22Rv1 (cell line): ENCODE results near the gene CCDC187.
"Not testable (repeated sequence)": the region's sequence is repeated elsewhere in the genome, so short reads cannot be mapped to it uniquely, and the experiment has no call there.

Experiments used
- H3K27ac ChIP-seq: fragments of 450-650 bp; 2 replicates; pipeline ENCODE4 v1.5.1; 2017
- CTCF ChIP-seq: fragments of 450-650 bp; IDR thresholded peaks from 2 replicates; pipeline ENCODE4 v1.5.1; 2017; ENCODE audit warnings: mild to moderate bottlenecking
- ZFX ChIP-seq: fragments of 450-650 bp; IDR thresholded peaks from 2 replicates; pipeline ENCODE4 v1.6.1; 2017; ENCODE audit warnings: antibody characterized with exemption, borderline replicate concordance

CCDC187 gene

GRCh38 chr9:136326061-136326760, 22.3 kb upstream of the CCDC187 start:
- H3K27ac ChIP-seq, result no peak overlapping the region
- no peak for TF ChIP-seq CTCF
- no peak for TF ChIP-seq ZFX

- H3K27ac ChIP-seq, result no peak overlapping the region
- TF ChIP-seq ZFX, result no peak
- no peak for TF ChIP-seq CTCF
Observed at GRCh38 chr9:136325358-136325757, 21.5 kb upstream of the CCDC187 start.

DNA sequence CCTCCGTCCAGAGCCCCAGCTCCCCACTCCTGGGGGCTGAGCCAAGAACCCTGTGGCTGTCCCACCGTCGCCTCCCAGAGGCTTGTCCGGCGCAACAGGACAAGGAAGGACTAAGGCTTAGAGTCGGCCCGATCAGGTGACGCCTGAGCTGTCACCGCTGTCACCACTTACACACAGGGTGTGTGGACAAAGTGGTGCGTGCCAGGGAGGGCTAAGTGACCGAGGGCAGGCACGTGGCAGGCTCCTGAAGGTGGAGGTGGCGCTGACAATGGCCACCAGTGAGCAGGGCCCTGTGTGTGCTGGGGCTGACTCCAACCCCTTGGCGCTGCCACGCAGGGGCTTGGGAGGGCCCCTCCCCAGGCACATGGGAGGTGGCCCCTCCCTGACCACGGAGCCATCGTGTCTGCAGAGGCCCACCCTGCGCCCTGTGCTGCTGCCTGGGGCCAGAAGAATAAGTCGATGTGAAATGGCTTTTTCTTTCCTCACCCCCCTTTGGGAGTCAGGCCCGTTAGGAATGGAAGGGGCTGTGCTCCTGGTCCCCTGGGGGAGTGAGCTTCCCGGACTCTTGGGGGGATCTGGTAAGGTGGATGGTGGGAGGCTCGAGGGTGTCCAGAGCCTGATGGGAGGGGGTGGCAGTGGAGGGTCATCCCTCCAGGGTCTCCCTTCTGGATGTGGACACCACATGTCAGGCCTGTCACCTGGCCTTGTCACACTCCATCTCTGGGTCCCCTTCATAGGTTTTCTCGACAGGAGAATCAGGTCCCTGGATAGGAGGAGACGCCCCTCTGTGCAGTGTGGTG, 20.8 kb upstream of the CCDC187 start:
- TF ChIP-seq ZFX (no peak), CTCF (no peak)
- H3K27ac ChIP-seq, result no peak overlapping the region

DNA sequence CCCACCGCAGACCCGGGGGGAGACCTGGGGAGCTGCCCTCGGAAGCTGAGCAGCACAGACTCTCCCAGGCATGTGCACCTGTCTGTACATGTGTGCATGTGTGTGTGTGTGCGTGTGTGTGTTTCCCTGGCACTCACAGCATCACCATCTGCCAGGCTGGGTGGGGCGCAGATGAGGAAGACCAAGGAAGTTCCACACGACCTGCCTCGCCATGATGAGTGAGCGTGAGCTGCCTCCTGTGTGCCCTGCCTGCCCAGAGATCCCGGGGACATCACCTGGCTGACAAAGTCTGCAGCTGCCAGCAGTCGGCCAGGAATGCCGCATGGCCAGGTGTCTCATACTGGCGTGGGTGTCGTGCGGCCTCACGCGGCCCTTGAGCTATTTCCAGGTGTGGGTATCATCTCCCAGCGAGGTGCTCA, 19.5 kb upstream of the CCDC187 start:
- TF ChIP-seq ZFX (no peak), CTCF (no peak)
- no peak overlapping the region for H3K27ac ChIP-seq

DNA sequence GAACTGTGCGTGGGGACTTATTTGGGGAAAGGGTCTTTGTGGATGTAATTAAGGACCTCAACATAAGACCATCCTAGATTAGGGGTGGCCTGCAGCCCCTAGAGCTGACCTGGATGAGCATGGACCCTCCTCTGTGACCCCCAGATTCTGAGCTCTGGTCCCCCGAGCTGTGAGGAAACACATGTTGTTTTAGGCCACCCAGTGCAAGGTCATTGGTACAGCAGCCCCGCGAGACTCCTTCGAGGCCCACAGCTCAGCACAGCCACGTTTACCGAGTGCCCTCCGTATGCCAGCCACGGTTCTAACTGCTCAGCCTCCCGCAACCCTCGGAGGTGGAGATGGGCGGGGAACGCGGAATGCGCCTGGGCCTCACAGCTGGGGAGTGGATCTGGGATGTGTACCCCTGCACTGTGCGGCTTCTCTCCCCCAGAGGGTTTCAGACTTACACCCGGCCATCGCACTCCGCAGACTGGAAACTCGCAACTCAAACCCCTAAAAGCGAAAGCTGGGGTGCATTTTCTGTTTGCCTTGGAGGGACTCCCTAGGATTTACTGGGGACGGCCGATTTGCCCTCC, 18.9 kb upstream of the CCDC187 start:
- no peak for TF ChIP-seq ZFX
- TF ChIP-seq CTCF, result no peak
- H3K27ac ChIP-seq, result no peak overlapping the region

DNA sequence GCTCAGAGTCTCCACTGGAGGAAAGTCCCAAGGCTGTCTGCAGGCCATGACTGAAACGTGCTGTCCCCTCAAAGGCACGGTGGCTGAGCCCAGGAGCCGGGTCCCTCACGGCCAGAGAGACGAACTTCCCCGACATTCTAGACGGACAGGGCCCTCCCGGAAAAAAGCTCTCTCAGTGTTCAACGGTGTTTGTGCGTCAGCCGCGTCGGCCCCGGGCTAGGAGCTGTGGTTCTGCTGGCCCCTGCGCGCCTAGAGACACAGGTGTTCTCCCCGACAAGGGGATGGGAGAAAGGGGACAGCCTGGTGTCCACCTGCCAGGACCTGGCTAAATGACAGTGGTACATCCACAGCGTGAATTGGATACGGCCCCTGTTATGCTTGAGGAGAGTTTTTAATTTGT, 17.7 kb upstream of the CCDC187 start:
- H3K27ac ChIP-seq, result no peak overlapping the region
- no peak for TF ChIP-seq CTCF
- no peak for TF ChIP-seq ZFX

GRCh38 chr9:136320972-136321371, 17.1 kb upstream of the CCDC187 start:
- not testable (repeated sequence) for H3K27ac ChIP-seq

DNA sequence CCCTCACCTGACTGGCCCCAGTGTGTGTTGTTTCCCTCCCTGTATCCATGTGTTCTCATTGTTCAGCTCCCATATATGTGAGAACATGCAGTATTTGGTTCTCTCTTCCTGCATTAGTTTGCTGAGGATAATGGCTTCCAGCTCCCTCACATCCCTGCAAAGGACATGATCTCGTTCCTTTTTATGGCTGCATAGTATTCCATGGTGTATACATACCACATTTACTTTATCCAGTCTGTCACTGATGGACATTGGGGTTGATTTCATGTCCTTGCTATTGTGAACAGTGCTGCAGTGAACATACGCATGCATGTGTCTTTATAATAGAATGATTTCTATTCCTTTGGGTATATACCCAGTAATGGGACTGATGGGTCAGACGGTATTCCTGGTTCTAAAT, 16.1 kb upstream of the CCDC187 start:
- H3K27ac ChIP-seq, result not testable (repeated sequence)

DNA sequence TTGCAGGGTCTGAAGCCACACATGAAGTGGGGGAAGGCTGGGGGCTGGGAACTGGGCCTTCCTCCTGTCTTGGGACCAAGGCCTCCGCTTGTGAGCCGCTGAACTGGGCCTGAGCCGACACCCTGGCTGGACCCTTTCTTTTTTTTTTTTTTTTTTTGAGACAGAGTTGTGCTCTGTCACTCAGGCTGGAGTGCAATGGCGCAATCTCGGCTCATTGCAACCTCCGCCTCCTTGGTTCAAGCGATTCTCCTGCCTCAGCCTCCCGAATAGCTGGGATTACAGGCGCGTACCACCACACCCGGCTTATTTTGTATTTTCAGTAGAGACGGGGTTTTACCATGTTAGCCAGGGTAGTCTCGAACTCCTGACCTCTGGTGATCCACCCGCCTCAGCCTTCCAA, 15.3 kb upstream of the CCDC187 start:
- H3K27ac ChIP-seq, result not testable (repeated sequence)
